Uterus (tissue), 2 donors: Measurements from ENCODE around the gene CORO1C.
"Not testable (repeated sequence)": the region's sequence is repeated elsewhere in the genome, so short reads cannot be mapped to it uniquely, and the experiment has no call there.

Experiments
- CTCF ChIP-seq, 4 experiments: fragments of 200-600 bp in 2 of 4; fragments of 450-650 bp in 2 of 4; sonication (generic) in 2 of 4; IDR thresholded peaks; one replicate each; pipeline ENCODE4 v1.5.1; 2016 to 2019; ENCODE audit warnings: antibody characterized with exemption in 4 of 4, mild to moderate bottlenecking in 2 of 4, moderate library complexity in 1 of 4
- POLR2A ChIP-seq, 2 donors: fragments of 450-650 bp; IDR thresholded peaks; one replicate each; pipeline ENCODE4 v1.6.1; 2016; ENCODE audit warnings: antibody characterized with exemption in 2 of 2, mild to moderate bottlenecking in 1 of 2, moderate library complexity in 1 of 2

- TF ChIP-seq CTCF, POLR2A (IDR thresholded peaks at IDR 0.05): not testable (repeated sequence)
Observed at GRCh38 chr12:108655812-108656175, 75.5 kb downstream of the CORO1C start.
